ENCODE results near the gene KANSL1. TPM values are rescaled to one million over a fixed set of nuclear protein-coding genes. Genes with fewer than 3 reads are reported as not detected.

The KANSL1 gene
- total and polyA plus RNA-seq, 2 donors from 2014 or later, result 13.7 to 97.3 TPM

DNA sequence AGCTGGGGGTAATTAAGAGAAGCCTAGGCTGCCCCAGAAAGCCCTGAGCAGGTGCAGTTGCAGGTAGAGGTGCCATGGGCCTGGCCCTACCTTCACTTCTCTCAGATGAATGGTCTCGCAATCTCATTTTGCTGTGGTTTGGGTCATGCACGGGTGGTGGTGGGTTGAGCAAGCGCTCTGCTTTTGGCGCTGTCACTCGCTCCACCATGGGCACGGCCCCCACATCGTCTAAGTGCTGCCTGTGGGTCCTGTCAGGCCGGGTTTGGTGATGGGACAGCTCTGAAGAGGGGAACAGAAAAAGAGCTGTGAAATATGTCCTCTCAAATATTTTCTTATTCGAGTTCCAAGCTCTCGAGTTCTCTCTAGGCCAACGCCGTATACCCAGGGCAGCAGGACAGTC lies 154.3 kb downstream of the KANSL1 start:
- DNase-seq, result no peak
- Histone ChIP-seq H3K27me3 (ENCODE audit: control insufficient read depth, insufficient read depth, low read length) (no peaks in the 10 kb centered on the region), H3K4me3 (ENCODE audit: low read length in 3 of 3) (no peak overlapping the region), H3K9ac (ENCODE audit: low read length in 3 of 3) (no peak overlapping the region), H3K9me3 (ENCODE audit: control insufficient read depth in 2 of 3, insufficient read depth in 1 of 3, low read length in 3 of 3) (no peaks in the 10 kb centered on the region), H3K36me3 (ENCODE audit: control insufficient read depth in 2 of 3, insufficient read depth in 3 of 3, low read length in 3 of 3) (peaks cover 16 to 62% (median 43%) of the 10 kb centered on the region in 3 donors), H3K4me1 (ENCODE audit: control insufficient read depth in 2 of 3, insufficient read depth in 2 of 3, low read depth in 1 of 3, low read length in 3 of 3) (peaks cover 0 to under 1% (median 0%) of the 10 kb centered on the region in 3 donors), H3K27ac (ENCODE audit: low read depth in 2 of 2, low read length in 2 of 2) (no peak overlapping the region)
- FAIRE-seq, result no peak
- intact Hi-C loops (cut with DNase I), result no loop called here
- TF ChIP-seq, protein P1, sequence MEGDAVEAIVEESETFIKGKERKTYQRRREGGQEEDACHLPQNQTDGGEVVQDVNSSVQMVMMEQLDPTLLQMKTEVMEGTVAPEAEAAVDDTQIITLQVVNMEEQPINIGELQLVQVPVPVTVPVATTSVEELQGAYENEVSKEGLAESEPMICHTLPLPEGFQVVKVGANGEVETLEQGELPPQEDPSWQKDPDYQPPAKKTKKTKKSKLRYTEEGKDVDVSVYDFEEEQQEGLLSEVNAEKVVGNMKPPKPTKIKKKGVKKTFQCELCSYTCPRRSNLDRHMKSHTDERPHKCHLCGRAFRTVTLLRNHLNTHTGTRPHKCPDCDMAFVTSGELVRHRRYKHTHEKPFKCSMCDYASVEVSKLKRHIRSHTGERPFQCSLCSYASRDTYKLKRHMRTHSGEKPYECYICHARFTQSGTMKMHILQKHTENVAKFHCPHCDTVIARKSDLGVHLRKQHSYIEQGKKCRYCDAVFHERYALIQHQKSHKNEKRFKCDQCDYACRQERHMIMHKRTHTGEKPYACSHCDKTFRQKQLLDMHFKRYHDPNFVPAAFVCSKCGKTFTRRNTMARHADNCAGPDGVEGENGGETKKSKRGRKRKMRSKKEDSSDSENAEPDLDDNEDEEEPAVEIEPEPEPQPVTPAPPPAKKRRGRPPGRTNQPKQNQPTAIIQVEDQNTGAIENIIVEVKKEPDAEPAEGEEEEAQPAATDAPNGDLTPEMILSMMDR (IDR thresholded peaks at IDR 0.05; ENCODE audit: borderline replicate concordance, extremely low read depth, insufficient read depth), result no peak

DNA sequence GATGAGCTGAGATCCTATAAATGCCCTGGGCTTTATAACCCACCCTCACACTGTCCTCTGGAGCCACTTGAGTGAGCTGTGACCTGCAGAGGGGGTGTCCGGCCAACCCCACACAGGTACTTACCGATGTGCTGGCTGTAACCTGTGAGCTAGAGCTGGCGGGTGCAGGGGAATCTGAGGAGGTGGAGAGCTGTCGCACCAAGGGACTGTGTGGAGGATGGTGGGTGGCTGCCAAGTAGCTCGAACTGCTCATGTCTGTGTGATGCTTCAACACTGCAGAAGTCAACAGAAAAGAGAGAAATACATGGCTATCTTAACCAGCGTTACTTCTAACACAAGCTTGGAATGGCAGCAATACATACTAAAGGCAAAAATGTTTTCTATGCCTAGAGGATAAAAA lies 154.8 kb downstream of the KANSL1 start:
- FAIRE-seq, result no peak
- Histone ChIP-seq H3K27me3 (ENCODE audit: control insufficient read depth, insufficient read depth, low read length) (no peaks in the 10 kb centered on the region), H3K36me3 (ENCODE audit: control insufficient read depth in 2 of 3, insufficient read depth in 3 of 3, low read length in 3 of 3) (peaks cover 13 to 67% (median 48%) of the 10 kb centered on the region in 3 donors), H3K27ac (ENCODE audit: low read depth in 2 of 2, low read length in 2 of 2) (no peak overlapping the region), H3K4me3 (ENCODE audit: low read length in 3 of 3) (no peak overlapping the region), H3K4me1 (ENCODE audit: control insufficient read depth in 2 of 3, insufficient read depth in 2 of 3, low read depth in 1 of 3, low read length in 3 of 3) (no peaks in the 10 kb centered on the region), H3K9me3 (ENCODE audit: control insufficient read depth in 2 of 3, insufficient read depth in 1 of 3, low read length in 3 of 3) (no peaks in the 10 kb centered on the region), H3K9ac (ENCODE audit: low read length in 3 of 3) (no peak overlapping the region)
- TF ChIP-seq, protein P1 (IDR thresholded peaks at IDR 0.05; ENCODE audit: borderline replicate concordance, extremely low read depth, insufficient read depth), result no peak
- DNase-seq, result no peak
- intact Hi-C loops (cut with DNase I), result no loop called here

- Histone ChIP-seq H3K27me3 (ENCODE audit: control insufficient read depth, insufficient read depth, low read length) (no peaks in the 10 kb centered on the region), H3K27ac (ENCODE audit: low read depth in 2 of 2, low read length in 2 of 2) (no peak overlapping the region), H3K9ac (ENCODE audit: low read length in 3 of 3) (no peak overlapping the region), H3K4me1 (ENCODE audit: control insufficient read depth in 2 of 3, insufficient read depth in 2 of 3, low read depth in 1 of 3, low read length in 3 of 3) (no peaks in the 10 kb centered on the region), H3K9me3 (ENCODE audit: control insufficient read depth in 2 of 3, insufficient read depth in 1 of 3, low read length in 3 of 3) (no peaks in the 10 kb centered on the region), H3K36me3 (ENCODE audit: control insufficient read depth in 2 of 3, insufficient read depth in 3 of 3, low read length in 3 of 3) (peaks cover 17 to 73% (median 54%) of the 10 kb centered on the region in 3 donors), H3K4me3 (ENCODE audit: low read length in 3 of 3) (no peak overlapping the region)
- DNase-seq (no peak), FAIRE-seq (no peak)
- intact Hi-C loops (cut with DNase I), result no loop called here
- TF ChIP-seq, protein P1 (IDR thresholded peaks at IDR 0.05; ENCODE audit: borderline replicate concordance, extremely low read depth, insufficient read depth), result no peak
Measured at GRCh38 chr17:46037722-46038255, 155.4 kb downstream of the KANSL1 start.

DNA sequence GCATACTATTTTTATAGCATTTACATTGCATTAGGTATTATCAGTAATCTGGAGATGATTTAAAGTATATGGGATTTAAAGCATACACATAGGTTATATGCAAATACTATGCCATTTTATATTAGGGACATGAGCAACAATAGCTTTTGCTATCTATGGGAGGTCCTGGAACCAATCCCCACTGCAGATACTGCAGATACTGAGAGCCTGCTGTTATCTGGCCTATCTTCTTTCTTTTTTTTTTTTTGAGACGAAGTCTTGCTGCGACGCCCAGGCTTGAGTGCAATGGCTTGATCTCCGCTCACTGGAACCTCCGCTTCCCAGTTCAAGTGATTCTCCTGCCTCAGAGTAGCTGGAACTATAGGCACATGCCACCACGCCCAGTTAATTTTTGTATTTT lies 156.7 kb downstream of the KANSL1 start:
- Histone ChIP-seq H3K4me3 (ENCODE audit: low read length in 3 of 3) (no peak overlapping the region), H3K36me3 (ENCODE audit: control insufficient read depth in 2 of 3, insufficient read depth in 3 of 3, low read length in 3 of 3) (peaks cover 19 to 78% (median 59%) of the 10 kb centered on the region in 3 donors), H3K9ac (ENCODE audit: low read length in 3 of 3) (no peak overlapping the region), H3K4me1 (ENCODE audit: control insufficient read depth in 2 of 3, insufficient read depth in 2 of 3, low read depth in 1 of 3, low read length in 3 of 3) (no peaks in the 10 kb centered on the region), H3K27me3 (ENCODE audit: control insufficient read depth, insufficient read depth, low read length) (no peaks in the 10 kb centered on the region), H3K9me3 (ENCODE audit: control insufficient read depth in 2 of 3, insufficient read depth in 1 of 3, low read length in 3 of 3) (no peaks in the 10 kb centered on the region), H3K27ac (ENCODE audit: low read depth in 2 of 2, low read length in 2 of 2) (no peak overlapping the region)
- TF ChIP-seq, protein P1 (IDR thresholded peaks at IDR 0.05; ENCODE audit: borderline replicate concordance, extremely low read depth, insufficient read depth), result no peak
- intact Hi-C loops (cut with DNase I), result no loop called here
- FAIRE-seq, result no peak
- no peak for DNase-seq

All from kidney (tissue), 14 donors.